Keratinocyte (primary cell): ENCODE results near the gene DIP2C. TPM values are rescaled to one million over a fixed set of nuclear protein-coding genes. Genes with fewer than 3 reads are reported as not detected.

ENCODE experiments used
- DNase-seq: peaks from one replicate; pipeline ENCODE4 v3.0.0-alpha.2; 2011; ENCODE audit warnings: low read depth, missing footprints, low spot score
- FAIRE-seq: peaks from 2 replicates; lab custom pipeline; 2011; peaks lifted over from hg19 to GRCh38; lab: Jason Lieb, UNC
- H2AFZ ChIP-seq: 2 replicates; pipeline ENCODE4 v1.6.0; 2012; ENCODE audit warnings: low read length, control low read depth, inconsistent platforms; ENCODE audit not compliant: control insufficient read depth
- H3K27ac ChIP-seq: 2 replicates; pipeline ENCODE4 v1.5.1; 2011; ENCODE audit warnings: low read length; ENCODE audit not compliant: control insufficient read depth, insufficient read depth
- H3K27me3 ChIP-seq: 3 replicates; pipeline ENCODE4 v1.6.0; 2011; ENCODE audit warnings: low read length; ENCODE audit not compliant: control insufficient read depth, insufficient read depth; ENCODE audit errors: extremely low read depth
- H3K36me3 ChIP-seq, 2 experiments: 2 replicates in 1 of 2; 3 replicates in 1 of 2; pipeline ENCODE4 v1.5.1; 2011; ENCODE audit warnings: low read length in 2 of 2, mild to moderate bottlenecking in 1 of 2; ENCODE audit not compliant: control insufficient read depth in 2 of 2, insufficient read depth in 2 of 2; ENCODE audit errors: extremely low read depth in 1 of 2
- H3K4me1 ChIP-seq: 3 replicates; pipeline ENCODE4 v1.5.1; 2011; ENCODE audit warnings: low read length; ENCODE audit not compliant: control insufficient read depth, insufficient read depth; ENCODE audit errors: extremely low read depth
- H3K4me2 ChIP-seq: 3 replicates; pipeline ENCODE4 v1.6.0; 2011; ENCODE audit warnings: low read depth, low read length; ENCODE audit not compliant: control insufficient read depth, insufficient read depth; ENCODE audit errors: extremely low read depth
- H3K4me3 ChIP-seq, 3 experiments: fragments of 200-600 bp in 1 of 3; sonication (generic) in 1 of 3; 2 replicates in 2 of 3; 3 replicates in 1 of 3; pipeline ENCODE4 v1.5.1; 2011 to 2016; ENCODE audit warnings: low read length in 3 of 3, mild to moderate bottlenecking in 3 of 3, control low read depth in 2 of 3, inconsistent platforms in 1 of 3, low read depth in 1 of 3, mixed read lengths in 1 of 3, mixed run types in 1 of 3, moderate library complexity in 1 of 3; ENCODE audit not compliant: control insufficient read depth in 2 of 3, insufficient read depth in 2 of 3; ENCODE audit errors: extremely low read depth in 1 of 3
- H3K79me2 ChIP-seq: 2 replicates; pipeline ENCODE4 v1.6.0; 2012; ENCODE audit warnings: low read length; ENCODE audit not compliant: control insufficient read depth, insufficient read depth
- H3K9ac ChIP-seq: 3 replicates; pipeline ENCODE4 v1.6.0; 2011; ENCODE audit warnings: low read length; ENCODE audit not compliant: control insufficient read depth, insufficient read depth; ENCODE audit errors: extremely low read depth
- H3K9me1 ChIP-seq: 3 replicates; pipeline ENCODE4 v1.6.0; 2011; ENCODE audit warnings: low read length; ENCODE audit not compliant: control insufficient read depth, insufficient read depth; ENCODE audit errors: extremely low read depth
- H3K9me3 ChIP-seq: 2 replicates; pipeline ENCODE4 v1.5.1; 2012; ENCODE audit warnings: low read depth, low read length; ENCODE audit not compliant: control insufficient read depth
- H4K20me1 ChIP-seq: 3 replicates; pipeline ENCODE4 v1.6.0; 2011; ENCODE audit warnings: low read length; ENCODE audit not compliant: control insufficient read depth, insufficient read depth; ENCODE audit errors: extremely low read depth
- EZH2 ChIP-seq: IDR thresholded peaks from one replicate; pipeline ENCODE4 v1.6.1; 2012; ENCODE audit warnings: inconsistent platforms, mild to moderate bottlenecking, low read length, moderate library complexity
- dilution Hi-C: fragments of 300-500 bp; cut with MboI; formaldehyde crosslinking; loops from one replicate; pipeline ENCODE4 v1.7.0; 2020; ENCODE audit warnings: low sequenced_read_pairs; ENCODE audit not compliant: extremely low pct_ligation_motif_present
- polyA plus RNA-seq, 5 experiments: library from polyadenylated mRNA; depleted of rRNA in 3 of 5; stranded (reverse) in 3 of 5; stranded (forward) in 1 of 5; unstranded in 1 of 5; fragments of >200 nt; gene quantifications; 1 replicate in 1 of 5; 2 replicates in 3 of 5; 3 replicates in 1 of 5; pipeline versions ENCODE4 v1.2.1 to v1.2.3, GENCODE V29; 2011 to 2012; ENCODE audit warnings: missing spikeins in 2 of 5, low read depth in 1 of 5, low replicate concordance in 1 of 5
- TF ChIP-seq, protein P1 (sequence below), 3 experiments: IDR thresholded peaks in 1 of 3; conservative IDR thresholded peaks in 1 of 3; optimal IDR thresholded peaks in 1 of 3; 2 replicates in 2 of 3; 3 replicates in 1 of 3; pipeline versions ENCODE3 to v1.5.1; 2011; ENCODE audit warnings: low read length in 3 of 3, mild to moderate bottlenecking in 3 of 3, moderate library complexity in 2 of 3, control low read depth in 1 of 3, inconsistent platforms in 1 of 3; ENCODE audit not compliant: insufficient read depth in 2 of 3; ENCODE audit errors: extremely low read depth in 1 of 3

Gene DIP2C
- polyA plus RNA-seq, 1 donor (not counting 4 experiments of a cell fraction or from before 2014, with no cell fraction given): 1.3 TPM

DNA sequence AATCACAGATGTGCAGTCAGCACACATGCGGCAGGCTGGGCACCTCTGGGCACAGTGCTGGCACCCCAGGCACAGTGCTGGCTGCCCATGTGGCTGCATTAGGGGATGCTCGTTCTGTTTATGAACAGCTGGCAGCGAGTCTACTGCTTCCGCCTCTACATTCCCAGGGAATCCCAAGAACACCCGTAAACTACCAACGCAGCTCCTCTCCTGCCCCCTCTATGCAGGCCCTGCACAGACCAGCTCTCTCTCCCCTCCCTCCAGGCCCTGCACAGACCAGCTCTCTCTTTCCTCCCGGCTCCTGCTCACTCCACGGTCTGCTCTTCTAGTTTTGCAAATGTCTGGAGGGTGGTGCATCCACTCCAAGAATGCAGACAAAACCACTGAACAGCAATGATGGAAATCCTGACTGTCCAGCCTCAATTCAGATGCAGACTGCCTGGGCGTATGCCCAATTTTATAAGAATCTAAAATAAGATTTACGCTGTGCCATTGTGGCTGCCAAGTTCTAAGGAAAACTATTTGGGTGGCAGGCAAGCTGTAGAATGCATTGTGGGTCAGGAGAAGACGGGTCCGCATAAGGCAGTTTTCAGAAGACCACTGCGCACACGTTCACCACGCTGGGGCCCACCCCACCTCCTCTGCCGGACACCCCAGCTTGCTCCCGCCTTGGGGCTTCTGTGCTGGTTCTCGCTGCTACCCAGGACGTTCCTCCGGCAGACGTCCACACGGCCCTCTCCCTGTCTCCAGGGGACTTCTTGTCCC is 319.6 kb downstream of the DIP2C start:
- dilution Hi-C loops: no loop called here
- DNase-seq: no peak
- no peaks in the 10 kb centered on the region for H3K79me2 ChIP-seq
- H3K27me3 ChIP-seq: no peaks in the 10 kb centered on the region
- H3K4me2 ChIP-seq: no peak overlapping the region
- H3K36me3 ChIP-seq: peaks cover 0 to 6% of the 10 kb centered on the region in 2 experiments
- TF ChIP-seq, protein P1, sequence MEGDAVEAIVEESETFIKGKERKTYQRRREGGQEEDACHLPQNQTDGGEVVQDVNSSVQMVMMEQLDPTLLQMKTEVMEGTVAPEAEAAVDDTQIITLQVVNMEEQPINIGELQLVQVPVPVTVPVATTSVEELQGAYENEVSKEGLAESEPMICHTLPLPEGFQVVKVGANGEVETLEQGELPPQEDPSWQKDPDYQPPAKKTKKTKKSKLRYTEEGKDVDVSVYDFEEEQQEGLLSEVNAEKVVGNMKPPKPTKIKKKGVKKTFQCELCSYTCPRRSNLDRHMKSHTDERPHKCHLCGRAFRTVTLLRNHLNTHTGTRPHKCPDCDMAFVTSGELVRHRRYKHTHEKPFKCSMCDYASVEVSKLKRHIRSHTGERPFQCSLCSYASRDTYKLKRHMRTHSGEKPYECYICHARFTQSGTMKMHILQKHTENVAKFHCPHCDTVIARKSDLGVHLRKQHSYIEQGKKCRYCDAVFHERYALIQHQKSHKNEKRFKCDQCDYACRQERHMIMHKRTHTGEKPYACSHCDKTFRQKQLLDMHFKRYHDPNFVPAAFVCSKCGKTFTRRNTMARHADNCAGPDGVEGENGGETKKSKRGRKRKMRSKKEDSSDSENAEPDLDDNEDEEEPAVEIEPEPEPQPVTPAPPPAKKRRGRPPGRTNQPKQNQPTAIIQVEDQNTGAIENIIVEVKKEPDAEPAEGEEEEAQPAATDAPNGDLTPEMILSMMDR (optimal IDR thresholded peaks at IDR 0.05 in 1 of 3, IDR thresholded peaks at IDR 0.05 in 1 of 3, conservative IDR thresholded peaks at IDR 0.05 in 1 of 3; ENCODE audit: extremely low read depth in 1 of 3, insufficient read depth in 2 of 3, low read length in 3 of 3): no peak
- no peak for TF ChIP-seq EZH2
- H3K9ac ChIP-seq: no peak overlapping the region
- FAIRE-seq: no peak
- no peaks in the 10 kb centered on the region for H3K9me3 ChIP-seq
- no peaks in the 10 kb centered on the region for H3K9me1 ChIP-seq
- no peaks in the 10 kb centered on the region for H4K20me1 ChIP-seq
- H3K4me1 ChIP-seq: peaks cover 5% of the 10 kb centered on the region
- H3K4me3 ChIP-seq: no peak overlapping the region
- H2AFZ ChIP-seq: no peak overlapping the region
- no peak overlapping the region for H3K27ac ChIP-seq

DNA sequence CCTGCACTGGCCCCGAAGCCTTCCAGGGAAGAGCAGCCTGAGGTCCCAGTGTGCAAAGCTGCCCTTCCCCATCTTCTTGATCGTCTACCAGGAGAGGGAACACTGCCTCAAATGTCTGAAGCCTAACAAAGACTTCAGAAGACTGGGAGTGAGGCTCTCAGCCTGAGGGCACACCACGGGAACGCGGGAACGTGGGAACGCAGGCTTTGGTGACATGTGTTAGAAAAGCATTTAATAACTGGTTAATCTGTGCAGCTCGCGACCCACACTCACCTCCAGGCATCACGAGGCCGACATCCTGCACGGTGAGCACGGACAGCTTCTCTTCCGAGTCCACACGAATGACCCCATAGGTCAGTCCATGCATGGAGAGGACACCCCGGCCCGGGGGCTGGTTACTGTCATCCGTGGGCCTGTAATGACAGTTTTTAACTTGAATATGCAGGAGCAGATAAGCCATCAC is 320.2 kb downstream of the DIP2C start:
- Histone ChIP-seq H3K9me3 (no peaks in the 10 kb centered on the region), H3K36me3 (peaks cover 0 to 6% of the 10 kb centered on the region in 2 experiments), H3K27me3 (no peaks in the 10 kb centered on the region), H3K27ac (no peak overlapping the region), H4K20me1 (no peaks in the 10 kb centered on the region), H3K4me3 (no peak overlapping the region), H3K4me1 (peaks cover 5% of the 10 kb centered on the region), H3K9me1 (no peaks in the 10 kb centered on the region), H2AFZ (no peak overlapping the region), H3K79me2 (no peaks in the 10 kb centered on the region), H3K9ac (no peak overlapping the region), H3K4me2 (no peak overlapping the region)
- DNase-seq: no peak
- TF ChIP-seq EZH2: no peak
- TF ChIP-seq, protein P1 (optimal IDR thresholded peaks at IDR 0.05 in 1 of 3, IDR thresholded peaks at IDR 0.05 in 1 of 3, conservative IDR thresholded peaks at IDR 0.05 in 1 of 3; ENCODE audit: extremely low read depth in 1 of 3, insufficient read depth in 2 of 3, low read length in 3 of 3): no peak
- FAIRE-seq: no peak
- dilution Hi-C loops: no loop called here
